DOHH2 (cell line): ENCODE measurements around the gene FANCL.
"Not testable (repeated sequence)": the region's sequence is repeated elsewhere in the genome, so short reads cannot be mapped to it uniquely, and the experiment has no call there.

Experiments used
- H3F3A ChIP-seq: fragments of 200-600 bp; sonication (generic), shearing (Covaris generic); 2 replicates; pipeline ENCODE4 v1.6.0; 2016; ENCODE audit warnings: antibody characterized with exemption, mild to moderate bottlenecking; ENCODE audit not compliant: control insufficient read depth, insufficient read depth
- H3K27ac ChIP-seq: fragments of 200-600 bp; sonication (generic); 2 replicates; pipeline ENCODE4 v1.5.1; 2014; ENCODE audit warnings: low read depth, mild to moderate bottlenecking, low read length, moderate library complexity
- H3K27me3 ChIP-seq: fragments of 200-600 bp; sonication (generic); 2 replicates; pipeline ENCODE4 v1.6.1; 2014; ENCODE audit warnings: mild to moderate bottlenecking, low read length, mixed read lengths; ENCODE audit not compliant: control insufficient read depth
- H3K36me3 ChIP-seq: fragments of 200-600 bp; sonication (generic); 2 replicates; pipeline ENCODE4 v1.6.1; 2014; ENCODE audit warnings: mild to moderate bottlenecking, low read length, moderate library complexity, mixed read lengths; ENCODE audit not compliant: control insufficient read depth
- H3K4me1 ChIP-seq: fragments of 200-600 bp; sonication (generic); 2 replicates; pipeline ENCODE4 v1.6.1; 2014; ENCODE audit warnings: mild to moderate bottlenecking, low read length, mixed read lengths; ENCODE audit not compliant: control insufficient read depth
- H3K4me2 ChIP-seq: fragments of 200-600 bp; sonication (generic); 2 replicates; pipeline ENCODE4 v1.6.0; 2014; ENCODE audit warnings: mild to moderate bottlenecking, low read length, moderate library complexity
- H3K4me3 ChIP-seq: fragments of 200-600 bp; sonication (generic); 2 replicates; pipeline ENCODE4 v1.5.1; 2014; ENCODE audit warnings: mild to moderate bottlenecking, low read length, mixed read lengths
- H3K79me2 ChIP-seq: fragments of 200-600 bp; sonication (generic); 2 replicates; pipeline ENCODE4 v1.6.1; 2014; ENCODE audit warnings: mild to moderate bottlenecking, low read length, mixed read lengths; ENCODE audit not compliant: control insufficient read depth
- H3K9me2 ChIP-seq: fragments of 200-600 bp; sonication (generic); replicated peaks from 2 replicates; pipeline ENCODE4 v1.6.1; 2014; ENCODE audit warnings: mild to moderate bottlenecking, low read length, mixed read lengths; ENCODE audit not compliant: control insufficient read depth
- H3K9me3 ChIP-seq: fragments of 200-600 bp; sonication (generic); 2 replicates; pipeline ENCODE4 v1.6.1; 2014; ENCODE audit warnings: antibody characterized with exemption, low read length, mixed read lengths; ENCODE audit not compliant: control insufficient read depth, insufficient read depth
- H4K20me1 ChIP-seq: fragments of 200-600 bp; sonication (generic); 2 replicates; pipeline ENCODE4 v1.6.0; 2014; ENCODE audit warnings: low read depth, mild to moderate bottlenecking, antibody characterized with exemption, low read length, moderate library complexity; ENCODE audit not compliant: control insufficient read depth, insufficient read depth
- EZH2phosphoT487 ChIP-seq: fragments of 200-600 bp; sonication (generic); IDR thresholded peaks from 2 replicates; pipeline ENCODE4 v1.6.1; 2017; ENCODE audit warnings: borderline replicate concordance, mild to moderate bottlenecking, antibody characterized with exemption, low read length, moderate library complexity, mixed read lengths
- TF ChIP-seq, protein P1 (sequence below): fragments of 200-600 bp; sonication (generic); IDR thresholded peaks from one replicate; pipeline ENCODE4 v1.5.1; 2014; ENCODE audit warnings: antibody characterized with exemption, mild to moderate bottlenecking, low read depth, low read length; ENCODE audit not compliant: poor library complexity, severe bottlenecking

The FANCL gene

GRCh38 chr2:58271826-58272225, 30.7 kb upstream of the FANCL start:
- H3K9me2 ChIP-seq: no peaks in the 10 kb centered on the region
- no peak overlapping the region for H3K27ac ChIP-seq
- no peaks in the 10 kb centered on the region for H3K4me1 ChIP-seq
- H3K4me3 ChIP-seq: no peak overlapping the region
- no peaks in the 10 kb centered on the region for H3K9me3 ChIP-seq
- H3K27me3 ChIP-seq: no peaks in the 10 kb centered on the region
- H3K79me2 ChIP-seq: no peaks in the 10 kb centered on the region
- H4K20me1 ChIP-seq: no peaks in the 10 kb centered on the region
- H3F3A ChIP-seq: no peaks in the 10 kb centered on the region
- TF ChIP-seq, protein P1, sequence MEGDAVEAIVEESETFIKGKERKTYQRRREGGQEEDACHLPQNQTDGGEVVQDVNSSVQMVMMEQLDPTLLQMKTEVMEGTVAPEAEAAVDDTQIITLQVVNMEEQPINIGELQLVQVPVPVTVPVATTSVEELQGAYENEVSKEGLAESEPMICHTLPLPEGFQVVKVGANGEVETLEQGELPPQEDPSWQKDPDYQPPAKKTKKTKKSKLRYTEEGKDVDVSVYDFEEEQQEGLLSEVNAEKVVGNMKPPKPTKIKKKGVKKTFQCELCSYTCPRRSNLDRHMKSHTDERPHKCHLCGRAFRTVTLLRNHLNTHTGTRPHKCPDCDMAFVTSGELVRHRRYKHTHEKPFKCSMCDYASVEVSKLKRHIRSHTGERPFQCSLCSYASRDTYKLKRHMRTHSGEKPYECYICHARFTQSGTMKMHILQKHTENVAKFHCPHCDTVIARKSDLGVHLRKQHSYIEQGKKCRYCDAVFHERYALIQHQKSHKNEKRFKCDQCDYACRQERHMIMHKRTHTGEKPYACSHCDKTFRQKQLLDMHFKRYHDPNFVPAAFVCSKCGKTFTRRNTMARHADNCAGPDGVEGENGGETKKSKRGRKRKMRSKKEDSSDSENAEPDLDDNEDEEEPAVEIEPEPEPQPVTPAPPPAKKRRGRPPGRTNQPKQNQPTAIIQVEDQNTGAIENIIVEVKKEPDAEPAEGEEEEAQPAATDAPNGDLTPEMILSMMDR: no peak
- no peak for TF ChIP-seq EZH2phosphoT487
- no peak overlapping the region for H3K4me2 ChIP-seq
- H3K36me3 ChIP-seq: no peaks in the 10 kb centered on the region

DNA sequence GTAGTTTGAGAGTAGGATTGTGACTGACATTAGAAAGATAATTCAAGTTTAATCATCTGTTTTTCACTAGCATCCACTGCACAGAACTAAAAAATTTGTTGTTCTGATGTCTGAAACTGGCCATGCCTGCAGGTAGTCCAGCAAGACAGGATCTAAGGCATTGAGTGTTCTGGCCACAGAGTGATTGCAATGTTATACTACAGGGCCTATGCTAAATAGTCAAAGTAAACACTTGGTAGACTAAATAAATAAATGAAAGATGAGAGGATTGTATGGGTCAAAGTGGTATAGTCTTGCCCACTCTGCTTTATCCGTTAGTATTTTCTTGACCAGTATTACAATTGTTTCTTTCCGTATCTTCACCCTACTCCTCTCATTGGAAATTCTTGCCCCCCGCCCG, 27.6 kb upstream of the FANCL start:
- TF ChIP-seq EZH2phosphoT487: no peak
- Histone ChIP-seq H3K79me2 (no peaks in the 10 kb centered on the region), H3K4me3 (no peak overlapping the region), H3K27me3 (no peaks in the 10 kb centered on the region), H3K9me2 (no peaks in the 10 kb centered on the region), H3K4me2 (no peak overlapping the region), H3K4me1 (no peaks in the 10 kb centered on the region), H3F3A (no peaks in the 10 kb centered on the region), H4K20me1 (no peaks in the 10 kb centered on the region), H3K27ac (no peak overlapping the region), H3K36me3 (no peaks in the 10 kb centered on the region), H3K9me3 (no peaks in the 10 kb centered on the region)

DNA sequence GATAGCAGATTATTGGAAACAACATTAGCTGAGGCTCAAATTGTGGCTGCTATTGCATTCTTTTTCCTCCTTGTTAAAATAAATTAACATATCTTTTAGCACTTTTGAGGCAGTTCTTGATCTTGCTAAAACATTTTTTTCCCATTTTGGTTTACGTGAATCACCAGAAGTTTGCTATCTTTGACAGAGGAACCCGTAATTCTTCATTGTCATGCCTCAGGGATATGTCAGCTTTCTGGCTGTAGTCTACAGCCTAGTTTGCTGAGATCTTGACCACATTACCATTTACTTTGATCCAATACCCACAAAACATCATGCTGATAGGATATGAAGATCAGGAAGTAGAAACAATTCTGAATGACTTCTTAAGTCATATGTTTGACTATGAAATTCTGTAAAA, 25.1 kb upstream of the FANCL start:
- no peaks in the 10 kb centered on the region for H3K4me1 ChIP-seq
- no peaks in the 10 kb centered on the region for H3F3A ChIP-seq
- no peaks in the 10 kb centered on the region for H3K79me2 ChIP-seq
- no peak overlapping the region for H3K27ac ChIP-seq
- TF ChIP-seq, protein P1: no peak
- no peak for TF ChIP-seq EZH2phosphoT487
- H3K4me2 ChIP-seq: no peak overlapping the region
- H4K20me1 ChIP-seq: no peaks in the 10 kb centered on the region
- H3K36me3 ChIP-seq: no peaks in the 10 kb centered on the region
- no peaks in the 10 kb centered on the region for H3K27me3 ChIP-seq
- H3K9me2 ChIP-seq: no peaks in the 10 kb centered on the region
- H3K9me3 ChIP-seq: no peaks in the 10 kb centered on the region
- H3K4me3 ChIP-seq: no peak overlapping the region

- no peaks in the 10 kb centered on the region for H3K4me1 ChIP-seq
- H3K79me2 ChIP-seq: no peaks in the 10 kb centered on the region
- no peaks in the 10 kb centered on the region for H4K20me1 ChIP-seq
- no peak for TF ChIP-seq EZH2phosphoT487
- TF ChIP-seq, protein P1: no peak
- no peak overlapping the region for H3K27ac ChIP-seq
- no peaks in the 10 kb centered on the region for H3K36me3 ChIP-seq
- H3K4me2 ChIP-seq: no peak overlapping the region
- no peaks in the 10 kb centered on the region for H3K27me3 ChIP-seq
- H3K4me3 ChIP-seq: no peak overlapping the region
- no peaks in the 10 kb centered on the region for H3F3A ChIP-seq
- H3K9me3 ChIP-seq: no peaks in the 10 kb centered on the region
- no peaks in the 10 kb centered on the region for H3K9me2 ChIP-seq
Measured at GRCh38 chr2:58261209-58261608, 20.1 kb upstream of the FANCL start.

- H3K4me3 ChIP-seq, H3K36me3 ChIP-seq, H3K27me3 ChIP-seq, H3K4me1 ChIP-seq, H3K79me2 ChIP-seq, H3K9me2 ChIP-seq, H3K9me3 ChIP-seq, H3K27ac ChIP-seq, H3K4me2 ChIP-seq, H4K20me1 ChIP-seq, H3F3A ChIP-seq: not testable (repeated sequence)
Measured at GRCh38 chr2:58258456-58258855, 17.3 kb upstream of the FANCL start.

GRCh38 chr2:58251331-58252201, 10.4 kb upstream of the FANCL start:
- H3F3A ChIP-seq, H3K9me2 ChIP-seq, H3K4me1 ChIP-seq, H3K79me2 ChIP-seq, H4K20me1 ChIP-seq, H3K36me3 ChIP-seq, H3K4me2 ChIP-seq, H3K27ac ChIP-seq, H3K4me3 ChIP-seq, H3K9me3 ChIP-seq, H3K27me3 ChIP-seq: not testable (repeated sequence)
